Neural cell (in vitro differentiated cells): ENCODE results near the gene ACTR3C.

Experiments used
- EP300 ChIP-seq: fragments of 450-650 bp; conservative IDR thresholded peaks from 2 replicates; pipeline ENCODE4 v1.6.1; 2014; ENCODE audit warnings: antibody characterized with exemption, mild to moderate bottlenecking, moderate library complexity; ENCODE audit not compliant: poor library complexity, severe bottlenecking
- EZH2 ChIP-seq: fragments of 200-600, 300-800 bp; shearing (Covaris generic), sonication (generic); IDR thresholded peaks from 2 replicates; pipeline ENCODE4 v1.6.1; 2014; ENCODE audit warnings: antibody characterized with exemption, low read length, borderline replicate concordance, mild to moderate bottlenecking; ENCODE audit not compliant: insufficient read depth, poor library complexity, severe bottlenecking
- MXI1 ChIP-seq: fragments of 450-650 bp; conservative IDR thresholded peaks from 2 replicates; pipeline ENCODE4 v1.6.1; 2014; ENCODE audit warnings: antibody characterized with exemption, mild to moderate bottlenecking; ENCODE audit not compliant: poor library complexity, severe bottlenecking
- POLR2AphosphoS5 ChIP-seq: IDR thresholded peaks from 2 replicates; pipeline ENCODE4 v1.6.1; 2012
- RAD21 ChIP-seq: fragments of 450-650 bp; conservative IDR thresholded peaks from 2 replicates; pipeline ENCODE4 v1.6.1; 2014; ENCODE audit warnings: antibody characterized with exemption, mild to moderate bottlenecking, moderate library complexity
- SMC3 ChIP-seq: fragments of 450-650 bp; conservative IDR thresholded peaks from 2 replicates; pipeline ENCODE4 v1.6.1; 2014; ENCODE audit warnings: antibody characterized with exemption, mild to moderate bottlenecking, moderate library complexity; ENCODE audit not compliant: poor library complexity
- TAF1 ChIP-seq: IDR thresholded peaks from 2 replicates; pipeline ENCODE4 v1.6.1; 2012; ENCODE audit warnings: low read depth
- TF ChIP-seq, protein P1 (sequence below): fragments of 450-650 bp; IDR thresholded peaks from 2 replicates; pipeline ENCODE4 v1.5.1; 2014; ENCODE audit warnings: antibody characterized with exemption, mild to moderate bottlenecking, moderate library complexity; ENCODE audit not compliant: poor library complexity, severe bottlenecking
- TF ChIP-seq, protein P2 (sequence below): IDR thresholded peaks from 2 replicates; pipeline ENCODE4 v1.6.1; 2012; ENCODE audit warnings: borderline replicate concordance

DNA sequence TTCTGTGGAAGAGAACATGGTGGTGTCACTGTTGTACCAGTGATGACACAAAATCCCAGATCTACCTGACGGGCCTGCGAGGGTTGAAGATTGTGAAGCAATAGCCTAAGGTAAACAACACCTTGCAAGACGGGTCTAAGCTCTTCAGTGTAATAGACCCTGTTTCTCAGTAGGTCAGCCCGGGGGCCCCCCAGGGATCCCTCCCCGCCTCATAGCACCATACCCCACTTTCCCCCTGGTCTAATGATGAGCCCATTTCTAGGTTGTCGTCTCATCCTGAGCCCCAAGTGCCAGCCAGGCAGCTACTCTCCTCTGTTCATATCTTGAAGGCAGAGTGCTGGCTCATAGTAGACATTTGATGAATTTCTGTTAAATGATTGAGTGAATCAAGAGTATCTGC, 2.6 kb upstream of the ACTR3C start:
- TF ChIP-seq, protein P1, sequence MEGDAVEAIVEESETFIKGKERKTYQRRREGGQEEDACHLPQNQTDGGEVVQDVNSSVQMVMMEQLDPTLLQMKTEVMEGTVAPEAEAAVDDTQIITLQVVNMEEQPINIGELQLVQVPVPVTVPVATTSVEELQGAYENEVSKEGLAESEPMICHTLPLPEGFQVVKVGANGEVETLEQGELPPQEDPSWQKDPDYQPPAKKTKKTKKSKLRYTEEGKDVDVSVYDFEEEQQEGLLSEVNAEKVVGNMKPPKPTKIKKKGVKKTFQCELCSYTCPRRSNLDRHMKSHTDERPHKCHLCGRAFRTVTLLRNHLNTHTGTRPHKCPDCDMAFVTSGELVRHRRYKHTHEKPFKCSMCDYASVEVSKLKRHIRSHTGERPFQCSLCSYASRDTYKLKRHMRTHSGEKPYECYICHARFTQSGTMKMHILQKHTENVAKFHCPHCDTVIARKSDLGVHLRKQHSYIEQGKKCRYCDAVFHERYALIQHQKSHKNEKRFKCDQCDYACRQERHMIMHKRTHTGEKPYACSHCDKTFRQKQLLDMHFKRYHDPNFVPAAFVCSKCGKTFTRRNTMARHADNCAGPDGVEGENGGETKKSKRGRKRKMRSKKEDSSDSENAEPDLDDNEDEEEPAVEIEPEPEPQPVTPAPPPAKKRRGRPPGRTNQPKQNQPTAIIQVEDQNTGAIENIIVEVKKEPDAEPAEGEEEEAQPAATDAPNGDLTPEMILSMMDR = no peak
- TF ChIP-seq RAD21 (no peak), EZH2 (no peak), EP300 (no peak), POLR2AphosphoS5 (no peak), MXI1 (no peak), SMC3 (no peak), TAF1 (no peak)
- TF ChIP-seq, protein P2, sequence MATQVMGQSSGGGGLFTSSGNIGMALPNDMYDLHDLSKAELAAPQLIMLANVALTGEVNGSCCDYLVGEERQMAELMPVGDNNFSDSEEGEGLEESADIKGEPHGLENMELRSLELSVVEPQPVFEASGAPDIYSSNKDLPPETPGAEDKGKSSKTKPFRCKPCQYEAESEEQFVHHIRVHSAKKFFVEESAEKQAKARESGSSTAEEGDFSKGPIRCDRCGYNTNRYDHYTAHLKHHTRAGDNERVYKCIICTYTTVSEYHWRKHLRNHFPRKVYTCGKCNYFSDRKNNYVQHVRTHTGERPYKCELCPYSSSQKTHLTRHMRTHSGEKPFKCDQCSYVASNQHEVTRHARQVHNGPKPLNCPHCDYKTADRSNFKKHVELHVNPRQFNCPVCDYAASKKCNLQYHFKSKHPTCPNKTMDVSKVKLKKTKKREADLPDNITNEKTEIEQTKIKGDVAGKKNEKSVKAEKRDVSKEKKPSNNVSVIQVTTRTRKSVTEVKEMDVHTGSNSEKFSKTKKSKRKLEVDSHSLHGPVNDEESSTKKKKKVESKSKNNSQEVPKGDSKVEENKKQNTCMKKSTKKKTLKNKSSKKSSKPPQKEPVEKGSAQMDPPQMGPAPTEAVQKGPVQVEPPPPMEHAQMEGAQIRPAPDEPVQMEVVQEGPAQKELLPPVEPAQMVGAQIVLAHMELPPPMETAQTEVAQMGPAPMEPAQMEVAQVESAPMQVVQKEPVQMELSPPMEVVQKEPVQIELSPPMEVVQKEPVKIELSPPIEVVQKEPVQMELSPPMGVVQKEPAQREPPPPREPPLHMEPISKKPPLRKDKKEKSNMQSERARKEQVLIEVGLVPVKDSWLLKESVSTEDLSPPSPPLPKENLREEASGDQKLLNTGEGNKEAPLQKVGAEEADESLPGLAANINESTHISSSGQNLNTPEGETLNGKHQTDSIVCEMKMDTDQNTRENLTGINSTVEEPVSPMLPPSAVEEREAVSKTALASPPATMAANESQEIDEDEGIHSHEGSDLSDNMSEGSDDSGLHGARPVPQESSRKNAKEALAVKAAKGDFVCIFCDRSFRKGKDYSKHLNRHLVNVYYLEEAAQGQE = no peak
